Measurements from ENCODE around the gene PPP2R2C.
A peak's percentile ranks its signal among the peaks of the same experiment; 100 is the strongest.

The PPP2R2C gene

DNA sequence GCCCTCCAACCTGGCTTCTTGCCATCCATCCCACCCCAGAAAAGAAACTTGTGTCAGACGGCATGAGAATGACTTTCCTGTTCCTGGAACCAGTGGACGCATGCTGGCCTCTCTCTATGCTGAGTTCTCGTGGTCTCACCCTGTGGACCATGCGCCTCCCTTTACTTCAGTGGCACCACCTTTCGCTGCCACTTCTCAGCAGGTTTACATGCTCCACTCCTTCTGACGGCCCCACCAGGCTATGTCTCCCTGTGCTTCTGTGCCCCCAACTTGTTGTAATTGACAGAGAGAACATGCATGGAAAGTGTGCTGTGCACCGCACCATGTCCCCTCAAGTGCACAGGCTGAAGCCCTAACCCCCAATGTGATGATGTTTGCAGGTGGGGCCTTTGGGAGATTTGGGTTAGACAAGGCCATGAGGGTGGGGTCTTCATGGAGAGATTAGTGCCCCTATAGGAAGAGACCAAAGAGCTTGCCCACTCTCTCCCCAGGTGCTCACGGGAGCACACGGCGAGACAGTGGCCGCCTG is 3.1 kb upstream of the PPP2R2C start:
- TF ChIP-seq, protein P1, sequence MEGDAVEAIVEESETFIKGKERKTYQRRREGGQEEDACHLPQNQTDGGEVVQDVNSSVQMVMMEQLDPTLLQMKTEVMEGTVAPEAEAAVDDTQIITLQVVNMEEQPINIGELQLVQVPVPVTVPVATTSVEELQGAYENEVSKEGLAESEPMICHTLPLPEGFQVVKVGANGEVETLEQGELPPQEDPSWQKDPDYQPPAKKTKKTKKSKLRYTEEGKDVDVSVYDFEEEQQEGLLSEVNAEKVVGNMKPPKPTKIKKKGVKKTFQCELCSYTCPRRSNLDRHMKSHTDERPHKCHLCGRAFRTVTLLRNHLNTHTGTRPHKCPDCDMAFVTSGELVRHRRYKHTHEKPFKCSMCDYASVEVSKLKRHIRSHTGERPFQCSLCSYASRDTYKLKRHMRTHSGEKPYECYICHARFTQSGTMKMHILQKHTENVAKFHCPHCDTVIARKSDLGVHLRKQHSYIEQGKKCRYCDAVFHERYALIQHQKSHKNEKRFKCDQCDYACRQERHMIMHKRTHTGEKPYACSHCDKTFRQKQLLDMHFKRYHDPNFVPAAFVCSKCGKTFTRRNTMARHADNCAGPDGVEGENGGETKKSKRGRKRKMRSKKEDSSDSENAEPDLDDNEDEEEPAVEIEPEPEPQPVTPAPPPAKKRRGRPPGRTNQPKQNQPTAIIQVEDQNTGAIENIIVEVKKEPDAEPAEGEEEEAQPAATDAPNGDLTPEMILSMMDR (IDR thresholded peaks at IDR 0.05; ENCODE audit: extremely low read depth, insufficient read depth, missing control alignments): no peak
- in situ Hi-C loops (cut with MboI; ENCODE audit: low pct_unique_long_range_greater_than_20kb, low sequenced_read_pairs, unreplicated experiment): no loop called here

DNA sequence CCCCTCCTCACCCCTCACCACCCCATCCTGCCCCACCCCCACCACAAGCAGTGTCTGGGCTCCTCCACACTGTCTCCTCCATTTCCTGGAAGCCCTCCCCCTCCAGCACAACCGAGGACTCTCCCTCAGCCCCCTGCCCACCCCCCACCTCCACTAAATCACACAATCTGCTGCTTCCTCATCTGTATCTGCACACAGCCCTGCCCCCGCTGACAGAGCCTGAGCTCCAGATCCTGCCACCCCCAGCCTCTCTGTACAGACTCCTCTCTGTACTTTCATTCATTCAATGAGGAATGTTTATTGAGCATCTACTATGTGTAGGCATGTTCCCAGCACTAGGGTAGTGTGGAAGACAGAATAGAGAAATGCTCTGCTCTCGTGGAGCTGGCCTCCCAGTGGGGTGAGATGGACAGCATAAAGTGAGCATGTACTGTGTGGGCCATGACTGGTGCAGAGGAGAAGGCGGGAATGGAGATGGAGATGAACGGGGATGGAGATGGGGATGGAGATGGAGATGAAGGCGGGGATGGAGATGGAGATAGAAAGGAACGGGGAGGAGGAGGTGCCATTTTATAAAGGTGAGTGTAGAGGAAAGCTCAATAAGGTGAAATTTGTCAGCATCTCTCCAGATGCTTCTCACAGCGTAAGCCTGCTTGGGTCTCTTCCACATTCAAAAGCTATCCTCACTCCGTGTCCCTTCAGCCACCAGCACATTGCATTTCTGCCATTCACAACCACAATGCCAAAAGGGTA is 2.5 kb upstream of the PPP2R2C start:
- DNase-seq (ENCODE audit: low spot score): no peak
- in situ Hi-C loops (cut with MboI; ENCODE audit: low pct_unique_long_range_greater_than_20kb, low sequenced_read_pairs, unreplicated experiment): no loop called here
- TF ChIP-seq, protein P1 (IDR thresholded peaks at IDR 0.05; ENCODE audit: extremely low read depth, insufficient read depth, missing control alignments): no peak

More for the DNA sequence above, 3.1 kb upstream of the PPP2R2C start:
- no peak for DNase-seq (ENCODE audit: low spot score)

DNA sequence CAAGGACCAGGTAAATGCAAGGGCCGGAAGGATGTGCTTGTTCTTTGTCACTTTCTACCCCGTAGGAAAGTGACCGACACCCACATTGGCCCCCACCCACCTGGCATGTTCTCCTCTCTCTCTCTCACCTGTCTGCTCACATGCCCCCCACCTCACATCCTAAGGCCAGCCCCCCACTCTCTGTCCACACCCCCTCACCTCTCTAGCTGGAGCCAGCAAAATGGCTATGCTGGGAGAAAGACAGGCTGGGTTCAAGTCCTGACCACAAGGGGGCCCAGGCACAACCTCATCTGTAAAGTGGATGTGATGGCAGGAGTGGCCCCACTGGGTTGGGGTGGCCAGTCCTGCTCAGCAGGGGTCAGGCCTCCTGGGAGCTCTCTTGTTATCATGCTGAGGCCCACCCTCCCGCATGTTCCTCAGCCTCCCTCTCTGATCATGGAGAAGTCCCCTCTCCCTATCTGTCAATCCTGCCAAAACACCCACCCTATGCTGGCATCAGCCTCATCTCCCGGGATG is 1.7 kb upstream of the PPP2R2C start:
- DNase-seq (ENCODE audit: low spot score): no peak
- TF ChIP-seq, protein P1 (IDR thresholded peaks at IDR 0.05; ENCODE audit: extremely low read depth, insufficient read depth, missing control alignments): peak; percentile 35
- in situ Hi-C loops (cut with MboI; ENCODE audit: low pct_unique_long_range_greater_than_20kb, low sequenced_read_pairs, unreplicated experiment): no loop called here

DNA sequence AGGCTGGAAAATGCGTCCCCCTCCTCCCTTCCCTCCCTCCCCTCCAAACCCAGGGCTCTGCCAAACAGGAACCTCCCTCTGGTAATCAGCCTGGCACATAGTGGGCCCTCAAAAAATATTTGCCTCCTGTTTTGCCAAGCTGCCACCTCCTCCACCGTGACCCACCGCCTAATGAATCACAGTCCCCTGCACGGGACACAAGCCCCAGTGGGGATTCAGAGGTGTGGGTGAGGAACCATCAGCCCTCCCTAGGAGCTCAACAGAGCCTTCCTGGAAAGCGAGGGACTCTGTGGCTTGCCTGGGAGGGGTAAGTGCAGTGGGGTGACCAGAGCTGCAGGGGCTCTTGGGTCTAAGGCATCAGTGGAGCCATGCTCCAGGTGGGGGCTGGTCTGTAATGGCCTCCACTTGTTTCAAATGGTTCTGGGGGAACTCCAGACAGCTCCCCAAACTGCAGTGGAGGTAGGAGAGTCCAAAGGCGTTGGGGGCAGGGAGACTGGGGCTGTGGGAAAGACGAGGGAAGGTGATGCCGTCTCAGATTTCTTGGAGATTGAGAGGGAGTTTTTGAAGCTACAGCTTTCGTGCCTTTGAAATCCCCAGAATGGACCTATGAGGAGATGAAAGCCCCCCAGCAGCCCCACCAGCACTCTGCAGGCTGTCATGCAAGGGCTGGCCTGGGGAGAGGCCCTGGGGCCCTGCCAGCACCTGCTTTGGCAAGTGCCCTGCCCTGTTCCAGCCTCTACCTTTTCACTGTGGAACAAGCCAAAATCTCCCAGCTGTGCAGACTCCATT is 1.0 kb upstream of the PPP2R2C start:
- DNase-seq (ENCODE audit: low spot score): no peak
- TF ChIP-seq, protein P1 (IDR thresholded peaks at IDR 0.05; ENCODE audit: extremely low read depth, insufficient read depth, missing control alignments): no peak
- in situ Hi-C loops (cut with MboI; ENCODE audit: low pct_unique_long_range_greater_than_20kb, low sequenced_read_pairs, unreplicated experiment): no loop called here

DNA sequence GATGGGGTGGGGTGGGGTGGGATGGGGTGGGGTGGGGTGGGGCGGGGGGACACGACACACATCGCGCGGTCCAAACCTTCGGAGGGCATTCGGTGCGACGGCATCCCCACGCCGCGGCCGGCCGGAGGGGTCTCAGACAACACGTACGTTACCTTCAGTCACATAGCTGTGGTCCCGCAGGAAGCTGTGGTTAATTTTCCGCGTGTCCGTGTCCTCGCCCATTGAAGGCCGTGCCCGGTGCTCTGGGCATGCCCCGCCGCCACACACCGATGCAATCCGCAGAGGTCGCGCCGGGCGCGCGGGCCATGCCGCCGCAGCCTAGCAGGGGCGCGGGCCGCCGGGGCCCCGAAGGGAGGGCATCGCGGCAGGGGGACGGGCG is 417 bp downstream of the PPP2R2C start:
- DNase-seq (ENCODE audit: low spot score): no peak
- TF ChIP-seq, protein P1 (IDR thresholded peaks at IDR 0.05; ENCODE audit: extremely low read depth, insufficient read depth, missing control alignments): no peak
- in situ Hi-C loops (cut with MboI; ENCODE audit: low pct_unique_long_range_greater_than_20kb, low sequenced_read_pairs, unreplicated experiment): no loop called here

DNA sequence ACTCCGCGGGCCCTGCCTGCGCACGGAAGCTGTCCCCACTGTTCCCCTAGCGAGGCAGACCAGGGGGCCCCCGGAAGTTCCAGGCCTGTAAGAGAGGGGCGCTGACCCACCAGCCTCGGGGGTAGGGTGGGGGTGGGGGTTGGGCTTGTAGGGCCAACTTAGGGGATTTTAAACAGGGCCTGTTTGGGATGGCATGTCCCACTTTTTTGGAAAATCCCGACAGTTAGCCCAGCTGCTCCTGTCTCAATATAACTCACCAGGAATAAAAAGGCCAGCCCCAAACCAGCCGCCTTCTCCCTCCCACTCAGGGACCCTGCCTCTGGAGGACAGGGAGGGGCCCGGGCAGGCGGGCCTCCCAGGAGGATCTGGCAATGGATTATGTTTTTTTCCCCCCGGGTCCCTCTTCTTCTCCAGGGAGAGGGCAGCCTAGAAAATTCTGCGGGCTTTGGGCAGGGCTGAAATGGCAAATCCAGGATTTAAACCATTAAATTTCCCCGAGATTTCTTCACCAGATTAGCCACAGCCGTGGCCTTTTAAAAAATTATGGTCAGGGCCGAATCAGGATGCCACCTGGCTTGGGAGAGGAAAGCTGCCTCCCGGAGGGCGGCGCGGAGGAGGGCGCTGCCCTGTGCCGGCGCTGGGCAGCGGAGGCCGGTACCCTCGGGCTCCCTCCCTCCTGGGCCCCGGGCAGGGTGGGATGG is 957 bp downstream of the PPP2R2C start:
- TF ChIP-seq, protein P1 (IDR thresholded peaks at IDR 0.05; ENCODE audit: extremely low read depth, insufficient read depth, missing control alignments): no peak
- in situ Hi-C loops (cut with MboI; ENCODE audit: low pct_unique_long_range_greater_than_20kb, low sequenced_read_pairs, unreplicated experiment): no loop called here
- no peak for DNase-seq (ENCODE audit: low spot score)

All from GM13977 (cell line).